GM12892 (cell line): ENCODE measurements around the gene PPP3R2.

Experiments used
- POLR2A ChIP-seq: IDR thresholded peaks from 2 replicates; pipeline ENCODE4 v1.6.1; 2011; ENCODE audit warnings: low read depth, low read length, control low read depth
- POLR2AphosphoS5 ChIP-seq: IDR thresholded peaks from 2 replicates; pipeline ENCODE4 v1.6.1; 2011; ENCODE audit warnings: low read depth, low read length, control low read depth
- TAF1 ChIP-seq: IDR thresholded peaks from 2 replicates; pipeline ENCODE4 v1.6.1; 2011; ENCODE audit warnings: low read depth, mild to moderate bottlenecking, control low read depth, low read length, borderline replicate concordance

GRCh38 chr9:101591787-101592446 lies 2.9 kb downstream of the PPP3R2 start:
- TF ChIP-seq POLR2AphosphoS5 (no peak), POLR2A (no peak), TAF1 (no peak)
